ENCODE data around the gene RAB3GAP1.
"Not testable (repeated sequence)": the region's sequence is repeated elsewhere in the genome, so short reads cannot be mapped to it uniquely, and the experiment has no call there.

RAB3GAP1 gene

DNA sequence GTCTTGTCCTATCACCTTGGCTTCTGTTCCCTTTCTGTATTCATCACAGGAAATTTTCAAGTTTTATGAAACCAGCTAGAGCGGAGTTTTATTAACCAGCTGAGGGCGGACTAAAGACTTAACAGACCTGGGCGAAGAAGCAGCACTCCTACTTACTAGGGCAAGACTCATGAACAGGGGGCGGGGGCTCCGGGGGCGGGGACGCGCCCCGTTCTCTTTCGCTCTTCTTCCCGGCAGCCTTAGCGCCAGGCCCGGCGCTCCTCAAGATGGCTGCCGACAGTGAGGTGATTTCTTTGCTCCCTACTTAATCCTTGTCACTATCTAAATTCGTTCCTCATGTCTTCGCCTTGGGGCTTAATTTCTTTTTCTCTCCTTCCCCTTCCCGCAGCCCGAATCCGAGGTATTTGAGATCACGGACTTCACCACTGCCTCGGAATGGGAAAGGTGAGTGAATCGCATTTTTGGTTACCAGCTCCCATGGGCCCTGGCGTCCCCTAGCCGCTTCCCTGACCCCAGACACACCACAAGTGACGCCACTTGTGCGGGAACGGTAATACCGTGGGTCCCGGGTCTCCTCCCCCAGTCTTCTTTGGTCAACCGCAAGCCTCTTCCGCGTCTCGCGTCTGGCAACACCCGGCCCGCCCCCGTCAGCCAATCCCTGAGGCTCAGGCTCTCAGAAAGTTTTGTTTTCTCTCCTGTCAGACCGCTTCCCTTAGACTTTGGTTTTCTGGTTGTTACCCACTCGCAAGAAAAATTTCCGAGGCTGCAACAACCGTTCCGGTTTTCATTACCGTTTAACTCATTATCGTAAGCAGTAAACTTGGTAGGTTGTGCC, at the start of gene RAB3GAP1:
TSS of gene RAB3GAP1 (plus strand) at position 251 of the 835 bp plus-strand sequence. CDS start at position 267, 16 bp downstream.
- DNase-seq: peak; percentile 34

- no peak for DNase-seq
Measured at GRCh38 chr2:135002836-135003235, 49.3 kb upstream of the RAB3GAP1 start.

GRCh38 chr2:135004005-135004746, 47.9 kb upstream of the RAB3GAP1 start:
- DNase-seq: peak; percentile 78

- no peak for DNase-seq
Measured at GRCh38 chr2:135005753-135006152, 46.3 kb upstream of the RAB3GAP1 start.

DNA sequence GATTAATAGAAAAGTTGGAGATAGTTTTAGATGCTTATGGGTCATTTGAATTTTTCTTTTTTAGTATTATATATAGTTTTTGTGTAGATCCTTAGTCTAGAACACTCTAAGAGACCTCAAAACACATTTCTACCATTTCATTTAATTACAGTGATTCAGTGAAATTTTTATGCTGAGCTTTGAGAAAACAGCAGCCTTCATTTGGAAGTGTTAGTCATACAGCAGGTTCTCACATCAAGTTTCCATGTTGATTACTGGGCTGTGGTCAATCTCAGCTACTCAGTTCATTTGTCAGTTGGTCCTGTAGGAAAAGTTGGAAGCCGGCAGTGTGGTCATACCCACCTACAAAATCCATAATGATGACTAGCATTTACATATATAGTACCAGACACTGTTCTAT, 42.8 kb upstream of the RAB3GAP1 start:
- DNase-seq: no peak

- no peak for DNase-seq
Measured at GRCh38 chr2:135010200-135010942, 41.7 kb upstream of the RAB3GAP1 start.

DNA sequence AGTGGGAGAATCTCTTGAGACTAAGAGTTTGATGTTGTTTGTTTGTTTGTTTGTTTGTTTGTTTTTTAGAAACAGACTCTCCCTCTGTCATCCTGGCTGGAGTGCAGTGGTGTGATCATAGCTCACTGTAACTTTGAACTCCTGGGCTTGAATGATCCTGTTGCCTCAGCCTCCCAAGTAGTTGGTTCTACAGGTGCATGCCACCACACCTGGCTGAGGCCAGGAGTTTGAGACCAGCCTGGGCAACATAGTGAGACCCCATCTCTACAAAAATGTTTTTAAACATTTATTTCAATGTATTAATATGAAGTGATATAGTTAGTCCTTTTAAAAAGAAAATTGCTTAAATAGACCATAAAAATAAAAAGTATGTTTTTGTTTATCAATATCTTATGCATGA, 40.5 kb upstream of the RAB3GAP1 start:
- DNase-seq: no peak

DNA sequence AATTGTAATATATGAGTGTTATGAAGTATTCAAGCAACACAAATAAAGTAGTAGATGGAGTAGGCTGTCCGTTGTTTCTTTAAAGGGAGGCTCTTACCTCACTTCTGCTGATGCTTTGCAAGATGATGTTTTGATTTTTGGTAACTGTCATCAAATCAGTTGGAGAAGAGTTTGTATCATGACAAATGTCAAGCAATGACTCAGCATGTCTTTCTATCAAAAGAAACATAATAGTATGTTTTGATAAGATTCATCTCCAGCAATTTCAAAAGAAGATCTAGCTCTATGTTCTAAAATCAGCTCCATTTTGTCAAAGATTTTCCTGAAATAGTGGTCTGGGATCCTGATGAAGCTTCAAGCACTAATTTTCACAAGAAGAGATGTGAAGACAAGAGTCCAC, 30.5 kb upstream of the RAB3GAP1 start:
- no peak for DNase-seq

GRCh38 chr2:135022952-135023880, 28.9 kb upstream of the RAB3GAP1 start:
- no peak for DNase-seq

DNA sequence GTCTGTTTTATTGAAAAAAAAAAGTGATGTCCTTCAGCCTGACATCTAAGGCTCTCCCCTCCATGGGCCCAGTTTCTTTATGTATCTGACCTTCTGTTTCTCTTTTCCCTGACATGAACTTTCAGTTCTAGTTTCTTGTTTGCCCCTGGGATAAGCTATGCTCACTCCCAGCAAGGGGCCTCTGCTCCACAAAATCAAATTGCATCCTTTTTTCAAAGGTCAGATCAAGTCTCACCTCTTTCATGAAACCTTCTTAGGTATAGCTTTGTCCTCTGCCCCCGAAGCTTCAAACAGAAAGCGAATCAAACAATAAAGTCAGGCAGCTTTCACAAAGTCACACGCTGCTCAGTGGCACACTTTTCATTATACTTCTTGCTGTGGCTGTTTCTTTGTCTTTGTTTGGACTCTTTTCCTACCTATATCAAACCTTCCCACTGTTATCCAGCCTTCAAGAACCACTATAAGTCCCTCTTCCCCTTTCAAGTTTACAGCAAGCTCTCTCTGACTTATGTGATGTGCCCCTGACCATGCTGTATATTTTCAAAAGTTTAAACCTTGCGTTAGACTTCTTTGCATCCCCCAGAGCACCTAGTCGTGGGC, 28.1 kb upstream of the RAB3GAP1 start:
- DNase-seq: no peak

- no peak for DNase-seq
Measured at GRCh38 chr2:135029481-135030134, 22.5 kb upstream of the RAB3GAP1 start.

GRCh38 chr2:135030826-135031225, 21.3 kb upstream of the RAB3GAP1 start:
- no peak for DNase-seq

- DNase-seq: not testable (repeated sequence)
Measured at GRCh38 chr2:135033216-135033615, 18.9 kb upstream of the RAB3GAP1 start.

GRCh38 chr2:135037831-135038230, 14.3 kb upstream of the RAB3GAP1 start:
- DNase-seq: no peak

DNA sequence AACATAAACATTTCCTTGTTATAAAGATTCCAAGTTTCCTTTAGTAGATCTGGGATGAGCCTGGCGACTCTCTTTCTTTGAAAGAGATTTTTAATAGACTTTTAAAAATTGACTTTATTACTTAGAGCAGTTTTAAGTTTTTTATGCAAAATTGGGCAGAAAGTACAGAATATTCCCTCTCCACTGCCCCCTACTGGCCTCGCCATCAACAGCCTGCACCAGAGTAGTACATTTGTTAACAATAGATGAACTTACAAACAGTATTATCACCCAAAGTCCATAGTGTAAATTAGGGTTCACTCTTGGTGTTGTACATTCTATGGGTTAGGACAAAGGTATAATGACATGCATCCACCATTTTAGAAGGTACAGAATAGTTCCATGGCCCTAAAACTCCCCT, 8.7 kb upstream of the RAB3GAP1 start:
- no peak for DNase-seq

GRCh38 chr2:135047300-135047699, 4.8 kb upstream of the RAB3GAP1 start, which contains the start of gene MAP3K19:
MAP3K19 (minus strand) TSS chr2:135047447; CDS start chr2:135024647, 22,800 bp downstream.
- no peak for DNase-seq

DNA sequence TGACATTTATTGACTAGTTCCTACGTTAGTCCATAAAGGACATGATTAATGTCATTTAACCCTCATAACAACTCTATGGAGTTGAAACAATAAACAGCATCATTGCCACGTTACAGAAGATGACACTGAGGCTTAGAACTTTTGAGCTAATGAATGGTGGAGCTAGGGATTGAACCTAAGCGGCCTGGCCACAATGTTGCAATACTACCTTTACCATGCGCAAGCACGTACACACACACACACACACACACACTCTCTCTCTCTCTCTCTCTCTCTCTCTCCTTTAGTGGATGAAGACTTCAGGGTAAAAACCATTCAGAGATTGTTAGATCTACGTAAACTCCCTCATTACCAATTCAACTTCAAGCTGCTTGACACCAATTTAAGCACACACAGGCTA, 4.0 kb upstream of the RAB3GAP1 start:
- no peak for DNase-seq

- DNase-seq: no peak
Measured at GRCh38 chr2:135050132-135050531, 2.0 kb upstream of the RAB3GAP1 start.

DNA sequence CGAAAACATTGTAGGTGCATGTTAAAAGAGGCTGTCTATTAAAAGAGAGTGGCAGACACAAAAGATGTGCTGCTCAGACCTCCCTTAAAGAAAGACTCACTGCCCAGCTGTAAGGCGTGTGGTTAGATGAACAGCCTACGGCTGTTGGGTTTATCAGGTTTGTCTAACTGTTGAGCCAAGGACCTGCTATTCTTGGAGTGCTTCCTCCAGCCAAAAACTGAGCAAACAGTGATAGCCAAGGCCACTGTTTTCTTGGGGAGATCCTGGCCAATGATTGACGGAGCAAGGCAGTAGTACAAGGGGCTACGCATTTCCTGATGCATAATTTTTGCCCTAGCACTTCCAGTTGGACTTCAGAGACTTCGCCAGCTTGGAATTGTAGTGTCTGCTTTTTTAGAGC, 1.4 kb upstream of the RAB3GAP1 start:
- no peak for DNase-seq

DNA sequence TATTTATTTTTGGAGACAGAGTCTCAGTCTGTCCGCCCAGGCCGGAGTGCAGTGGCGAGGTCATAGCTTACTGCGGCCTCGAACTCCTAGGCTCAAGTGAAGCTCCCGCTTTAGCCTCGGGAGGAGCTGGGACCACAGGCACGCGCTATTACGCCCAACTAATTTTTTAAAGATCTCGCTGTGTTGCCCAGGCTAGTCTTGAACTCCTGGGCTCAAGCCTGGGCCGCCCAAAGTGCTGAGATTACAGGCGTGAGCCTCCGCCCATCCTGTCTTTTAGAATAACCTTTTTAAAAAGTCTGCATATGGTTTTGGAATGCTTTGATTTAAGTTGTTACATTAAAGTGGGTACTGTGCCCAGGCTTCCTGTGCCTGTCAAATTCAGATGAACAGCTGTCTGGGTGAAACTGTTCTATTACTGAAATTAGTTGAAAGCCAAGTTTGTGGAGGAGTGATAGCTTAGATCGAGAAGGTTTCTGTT, 944 bp downstream of the RAB3GAP1 start:
- no peak for DNase-seq

DNA sequence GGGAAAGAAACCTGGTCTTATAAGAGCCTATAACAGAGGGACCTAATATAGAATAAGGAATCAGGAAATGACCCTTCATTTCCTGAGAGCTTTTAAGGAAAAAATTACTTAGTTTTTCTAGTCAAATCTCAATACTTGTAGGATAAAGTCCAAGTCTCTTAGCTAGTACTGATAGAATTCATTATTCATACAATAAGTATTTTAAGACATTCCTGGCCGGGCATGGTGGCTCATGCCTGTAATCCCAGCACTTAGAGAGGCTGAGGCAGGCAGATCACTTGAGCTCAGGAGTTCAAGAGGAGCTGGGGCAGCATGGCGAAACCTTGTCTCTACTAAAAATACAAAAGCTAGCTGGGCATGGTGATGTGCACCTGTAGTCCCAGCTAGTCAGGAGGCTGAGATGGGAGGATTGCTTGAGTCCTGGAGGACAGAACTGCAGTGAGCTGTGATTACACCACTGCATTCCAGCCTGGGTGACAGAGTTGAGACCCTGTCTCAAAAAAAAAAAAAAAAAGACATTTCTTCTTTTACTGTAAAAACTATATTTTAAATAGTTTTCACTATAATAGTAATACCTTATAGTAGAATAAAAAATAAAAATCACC, 3.2 kb downstream of the RAB3GAP1 start:
- no peak for DNase-seq

All from NCI-H774 (cell line).